Measurements from ENCODE around the gene LLGL1.

DNA sequence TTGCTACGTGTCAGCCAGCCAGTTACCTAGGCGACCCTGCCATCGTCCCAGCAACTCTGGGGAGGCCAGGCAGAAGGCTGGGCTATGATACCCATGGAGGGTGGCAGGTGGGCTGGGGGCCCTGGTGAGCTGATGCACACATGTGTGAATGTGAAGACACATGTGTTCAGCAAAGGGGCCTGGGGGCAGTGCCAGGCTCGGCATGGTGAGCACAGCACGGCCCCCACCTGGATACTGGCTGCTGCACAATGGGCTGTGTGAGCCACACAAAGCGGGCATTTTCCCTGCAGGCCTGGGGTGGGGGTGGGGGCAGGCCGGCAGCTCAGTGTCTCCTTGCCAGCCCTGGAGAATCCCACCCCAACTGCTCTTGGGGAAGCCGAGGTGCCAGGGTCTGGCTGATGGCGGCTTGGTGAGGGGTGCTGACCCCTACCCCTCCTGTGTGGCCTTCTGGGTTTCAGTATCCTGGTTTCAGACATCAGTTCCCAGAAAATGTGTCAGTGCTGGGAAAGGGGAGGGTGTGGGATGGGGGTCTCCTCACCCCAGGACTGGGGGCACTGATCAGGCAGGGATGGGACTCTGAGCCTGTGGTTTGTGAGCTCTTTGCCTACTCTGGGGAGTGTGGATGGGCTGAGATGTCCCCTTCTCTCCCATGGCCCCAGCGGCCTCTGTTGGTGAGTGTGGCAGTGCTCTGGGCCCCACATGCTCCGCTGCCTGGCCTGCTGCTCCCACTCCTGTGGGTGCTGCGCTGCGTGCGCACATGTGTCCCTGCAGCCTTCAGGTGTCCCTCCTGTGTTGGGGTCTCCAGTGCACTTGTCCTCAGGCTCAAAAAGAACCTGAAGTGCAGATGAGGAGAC lies 5.1 kb downstream of the LLGL1 start:
- TF ChIP-seq CTCF (conservative IDR thresholded peaks at IDR 0.05 in 1 of 2, IDR thresholded peaks at IDR 0.05 in 1 of 2; ENCODE audit: low read depth in 1 of 2, low read length in 2 of 2): no peak
- no peak for TF ChIP-seq EZH2 (IDR thresholded peaks at IDR 0.05; ENCODE audit: low read length, missing control alignments)

All from fibroblast of lung (primary cell).